Fibroblast of skin of right quadriceps (primary cell): ENCODE results near the gene CHMP2A.
"Not testable (repeated sequence)": the region's sequence is repeated elsewhere in the genome, so short reads cannot be mapped to it uniquely, and the experiment has no call there.

ENCODE experiments used
- DNase-seq: peaks from one replicate; pipeline ENCODE4 v3.0.0-alpha.2; 2013

The CHMP2A gene

DNA sequence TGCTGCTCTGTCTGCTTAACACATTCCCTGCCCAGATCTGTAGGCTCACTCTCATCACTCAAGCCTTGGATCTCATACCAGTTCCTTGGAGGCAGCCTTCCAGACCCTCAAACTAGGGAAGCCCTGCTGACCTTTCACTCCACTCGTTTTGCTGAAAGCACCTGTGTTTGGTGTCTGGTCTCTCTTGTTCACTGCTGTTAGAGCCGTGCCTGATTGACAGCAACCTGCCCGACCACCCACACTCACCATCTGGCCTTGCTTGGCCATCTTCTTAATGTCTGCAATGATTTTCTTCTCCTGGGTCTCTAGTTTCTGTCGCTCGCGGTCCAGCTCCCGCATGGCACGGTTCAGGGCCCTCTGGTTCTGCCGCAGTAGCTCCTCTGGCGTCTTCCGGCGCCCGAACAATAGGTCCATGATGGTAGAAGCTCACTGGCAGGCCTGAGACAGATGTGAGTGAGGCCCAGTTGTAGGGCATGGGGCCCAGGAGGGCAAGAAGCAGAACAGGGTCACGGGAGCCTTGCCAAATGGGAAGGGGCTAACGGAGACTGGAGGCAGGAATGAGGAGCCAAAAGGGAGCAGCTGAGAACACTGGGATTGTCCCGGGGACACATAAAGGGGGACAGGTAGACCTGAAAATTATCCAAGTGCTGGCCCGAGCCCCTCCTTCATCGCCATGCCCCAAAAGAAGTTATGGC lies 959 bp downstream of the CHMP2A start:
- no peak for DNase-seq

GRCh38 chr19:58552655-58553054 lies 2.2 kb downstream of the CHMP2A start:
- no peak for DNase-seq

GRCh38 chr19:58551577-58552471 lies 3.1 kb downstream of the CHMP2A start:
- no peak for DNase-seq

- no peak for DNase-seq
These were observed 3.8 kb downstream of the CHMP2A start for GRCh38 chr19:58551123-58551497.

DNA sequence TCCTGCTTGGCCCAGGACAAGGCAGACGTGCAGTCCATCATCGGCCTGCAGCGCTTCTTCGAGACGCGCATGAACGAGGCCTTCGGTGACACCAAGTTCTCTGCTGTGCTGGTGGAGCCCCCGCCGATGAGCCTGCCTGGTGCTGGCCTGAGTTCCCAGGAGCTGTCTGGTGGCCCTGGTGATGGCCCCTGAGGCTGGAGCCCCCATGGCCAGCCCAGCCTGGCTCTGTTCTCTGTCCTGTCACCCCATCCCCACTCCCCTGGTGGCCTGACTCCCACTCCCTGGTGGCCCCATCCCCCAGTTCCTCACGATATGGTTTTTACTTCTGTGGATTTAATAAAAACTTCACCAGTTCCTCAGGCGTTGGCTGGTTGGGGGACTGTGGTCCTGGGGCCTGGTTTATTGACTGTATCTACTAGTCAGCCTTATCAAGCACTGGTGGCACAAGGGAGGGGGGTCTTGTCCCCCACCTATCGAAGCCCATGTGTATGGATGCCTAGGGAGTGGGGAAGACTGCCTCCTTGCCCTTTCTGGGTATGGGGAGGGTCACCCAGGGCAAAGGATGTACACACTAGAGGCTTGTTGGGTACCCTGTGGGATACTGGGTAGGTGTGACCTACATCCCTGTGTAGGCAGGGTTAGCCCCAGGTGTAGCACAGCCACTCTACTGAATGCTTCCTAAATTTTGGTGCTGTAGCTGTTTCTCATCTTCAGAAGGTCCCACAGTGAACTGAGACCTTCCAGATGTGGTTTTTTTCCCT lies 4.4 kb downstream of the CHMP2A start:
- no peak for DNase-seq

GRCh38 chr19:58549664-58550361 lies 5.1 kb downstream of the CHMP2A start:
- DNase-seq, result no peak

GRCh38 chr19:58548859-58549663 lies 5.8 kb downstream of the CHMP2A start:
- no peak for DNase-seq

- no peak for DNase-seq
These were observed 7.3 kb downstream of the CHMP2A start for GRCh38 chr19:58547323-58548312.

GRCh38 chr19:58546019-58546530 lies 8.8 kb downstream of the CHMP2A start:
- DNase-seq, result no peak

DNA sequence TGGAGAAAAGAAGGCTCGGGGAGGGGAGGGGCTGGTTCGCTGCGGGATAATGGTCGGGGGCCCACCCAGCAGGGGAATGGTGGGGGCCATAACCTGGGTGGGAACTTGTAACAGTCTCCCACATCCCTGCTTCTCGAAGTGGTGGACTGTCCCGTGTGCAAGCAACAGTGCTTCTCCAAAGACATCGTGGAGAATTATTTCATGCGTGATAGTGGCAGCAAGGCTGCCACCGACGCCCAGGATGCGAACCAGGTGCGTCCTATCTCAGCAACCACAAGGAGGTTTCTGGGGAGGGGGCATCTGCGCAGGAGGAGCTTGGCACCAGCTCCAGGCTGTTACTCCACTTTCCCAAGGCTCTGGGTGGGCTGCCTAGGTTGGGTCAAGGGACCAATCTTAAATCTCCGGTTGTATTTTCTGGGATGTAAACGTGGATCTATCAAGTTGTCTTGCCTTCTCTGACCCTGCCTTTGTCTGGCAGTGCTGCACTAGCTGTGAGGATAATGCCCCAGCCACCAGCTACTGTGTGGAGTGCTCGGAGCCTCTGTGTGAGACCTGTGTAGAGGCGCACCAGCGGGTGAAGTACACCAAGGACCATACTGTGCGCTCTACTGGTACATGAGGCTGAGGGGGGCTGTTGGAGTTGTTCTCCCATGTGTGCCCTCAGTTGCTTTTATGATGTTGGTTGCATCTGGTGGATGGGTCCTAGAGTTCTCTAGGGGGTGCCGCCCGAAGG lies 9.5 kb downstream of the CHMP2A start:
- DNase-seq, result no peak

DNA sequence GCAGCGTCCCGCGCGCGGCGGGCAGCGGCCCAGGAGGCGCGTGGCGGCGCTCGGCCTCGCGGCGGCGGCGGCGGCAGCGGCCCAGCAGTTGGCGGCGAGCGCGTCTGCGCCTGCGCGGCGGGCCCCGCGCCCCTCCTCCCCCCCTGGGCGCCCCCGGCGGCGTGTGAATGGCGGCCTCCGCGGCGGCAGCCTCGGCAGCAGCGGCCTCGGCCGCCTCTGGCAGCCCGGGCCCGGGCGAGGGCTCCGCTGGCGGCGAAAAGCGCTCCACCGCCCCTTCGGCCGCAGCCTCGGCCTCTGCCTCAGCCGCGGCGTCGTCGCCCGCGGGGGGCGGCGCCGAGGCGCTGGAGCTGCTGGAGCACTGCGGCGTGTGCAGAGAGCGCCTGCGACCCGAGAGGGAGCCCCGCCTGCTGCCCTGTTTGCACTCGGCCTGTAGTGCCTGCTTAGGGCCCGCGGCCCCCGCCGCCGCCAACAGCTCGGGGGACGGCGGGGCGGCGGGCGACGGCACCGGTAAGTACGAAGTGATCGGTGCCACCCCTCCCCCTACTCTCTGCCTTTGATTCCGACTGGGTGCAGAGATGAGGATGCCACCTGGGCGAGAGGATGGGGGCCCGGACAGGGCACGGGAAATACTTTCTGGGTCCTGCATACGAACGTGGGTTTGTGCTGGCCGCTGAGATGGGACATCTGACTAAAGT lies 10.2 kb downstream of the CHMP2A start:
- peak; percentile 23 for DNase-seq

GRCh38 chr19:58543826-58544590 lies 10.9 kb downstream of the CHMP2A start, which contains the start of gene TRIM28:
TRIM28 (plus strand) TSS chr19:58544064; CDS start chr19:58544758, 694 bp downstream.
- peak; percentile 100 for DNase-seq

DNA sequence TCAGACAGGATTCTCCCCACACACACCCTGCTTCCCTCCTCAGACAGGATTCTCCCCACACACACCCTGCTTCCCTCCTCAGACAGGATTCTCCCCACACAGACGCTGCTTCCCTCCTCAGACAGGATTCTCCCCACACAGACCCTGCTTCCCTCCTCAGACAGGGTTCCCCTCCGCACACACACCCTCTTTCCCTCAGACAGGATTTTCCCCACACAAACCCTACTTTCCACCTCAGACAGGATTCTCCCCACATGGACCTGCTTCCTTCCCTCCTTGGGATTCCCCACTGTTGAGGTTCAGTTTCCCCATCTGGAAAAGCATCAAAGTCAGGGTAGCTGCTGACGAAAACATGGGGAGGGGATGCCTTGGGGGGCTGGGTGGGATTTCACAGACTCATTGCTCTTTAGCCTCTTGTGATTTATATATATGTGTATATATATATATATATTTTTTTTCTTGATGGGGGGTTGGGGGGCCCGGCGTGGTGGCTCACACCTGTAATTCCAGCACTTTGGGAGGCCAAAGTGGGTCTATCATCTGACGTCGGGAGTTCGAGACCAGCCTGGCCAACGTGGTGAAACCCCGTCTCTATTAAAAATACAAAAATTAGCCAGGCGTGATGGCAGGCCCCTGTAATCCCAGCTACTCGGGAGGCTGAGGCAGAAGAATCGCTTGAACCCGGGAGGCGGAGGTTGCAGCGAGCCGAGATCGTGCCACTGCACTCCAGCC lies 12.1 kb downstream of the CHMP2A start:
- DNase-seq, result not testable (repeated sequence)

DNA sequence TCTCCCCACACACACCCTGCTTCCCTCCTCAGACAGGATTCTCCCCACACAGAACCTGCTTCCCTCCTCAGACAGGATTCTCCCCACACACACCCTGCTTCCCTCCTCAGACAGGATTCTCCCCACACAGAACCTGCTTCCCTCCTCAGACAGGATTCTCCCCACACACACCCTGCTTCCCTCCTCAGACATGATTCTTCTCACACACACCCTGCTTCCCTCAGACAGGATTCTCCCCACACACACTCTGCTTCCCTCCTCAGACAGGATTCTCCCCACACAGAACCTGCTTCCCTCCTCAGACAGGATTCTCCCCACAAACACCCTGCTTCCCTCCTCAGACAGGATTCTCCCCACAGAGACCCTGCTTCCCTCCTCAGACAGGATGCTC lies 15.7 kb downstream of the CHMP2A start:
- not testable (repeated sequence) for DNase-seq

DNA sequence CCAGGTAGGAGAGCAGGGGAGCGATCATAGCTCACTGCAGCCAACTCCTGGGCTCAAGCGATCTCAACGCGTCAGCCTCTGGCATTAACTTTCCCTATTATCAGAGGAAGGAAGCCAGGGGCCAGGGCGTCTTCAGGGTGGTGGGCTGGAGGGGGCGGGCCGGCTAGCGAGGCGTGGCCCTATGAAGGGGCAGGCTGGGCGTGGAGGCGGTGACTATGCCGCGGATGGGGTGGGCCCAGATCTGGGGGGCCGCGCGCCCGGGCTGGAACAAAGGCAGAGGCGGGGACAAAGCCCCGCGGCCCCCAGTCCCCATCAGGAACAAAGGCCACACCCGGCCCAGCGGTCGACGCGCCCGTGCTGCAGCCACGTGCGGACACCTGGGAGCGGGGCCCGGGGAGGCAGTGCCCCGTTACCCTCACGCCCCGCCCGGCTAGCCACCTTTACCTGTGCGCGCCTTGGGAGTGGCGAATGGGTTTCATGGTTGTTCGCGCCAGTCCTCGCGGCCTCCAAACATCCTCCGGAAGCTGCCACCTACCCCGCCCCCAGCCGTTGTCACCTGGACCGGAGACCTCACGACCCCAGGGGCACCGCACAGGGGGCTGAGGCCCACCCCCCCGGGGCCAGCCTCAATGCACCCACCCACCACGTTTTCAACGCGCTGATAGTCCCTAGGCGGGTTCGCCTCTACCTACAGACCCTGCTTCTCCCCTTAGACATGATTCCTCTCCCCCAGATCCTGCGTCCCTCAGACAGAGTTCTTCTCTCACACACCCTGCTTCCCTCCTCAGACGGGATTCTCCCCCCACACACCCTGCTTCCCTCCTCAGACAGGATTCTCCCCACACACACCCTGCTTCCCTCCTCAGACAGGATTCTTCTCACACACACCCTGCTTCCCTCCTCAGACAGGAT lies 16.4 kb downstream of the CHMP2A start:
- DNase-seq, result no peak
